Progenitor cell of endocrine pancreas (in vitro differentiated cells): ENCODE data around the gene WFDC9. TPM values are rescaled to one million over a fixed set of nuclear protein-coding genes. Genes with fewer than 3 reads are reported as not detected.
"Not testable (repeated sequence)": the region's sequence is repeated elsewhere in the genome, so short reads cannot be mapped to it uniquely, and the experiment has no call there.

Experiments used
- DNase-seq: peaks from one replicate; pipeline ENCODE4 v3.0.0; 2021; ENCODE audit warnings: low spot score; ENCODE audit not compliant: unreplicated experiment
- H3K27ac Mint-ChIP-seq: 2 replicates; pipeline ENCODE4 v1.8.0; 2021; ENCODE audit warnings: mild to moderate bottlenecking, moderate library complexity, mixed read lengths
- H3K27me3 Mint-ChIP-seq: 2 replicates; pipeline ENCODE4 v1.8.0; 2021; ENCODE audit warnings: mixed read lengths
- H3K36me3 Mint-ChIP-seq: 2 replicates; pipeline ENCODE4 v1.8.0; 2022; ENCODE audit warnings: mixed read lengths; ENCODE audit not compliant: insufficient read depth
- H3K4me1 Mint-ChIP-seq: 2 replicates; pipeline ENCODE4 v1.8.0; 2021; ENCODE audit warnings: low read depth, mixed read lengths
- H3K4me3 Mint-ChIP-seq: 2 replicates; pipeline ENCODE4 v1.8.0; 2021; ENCODE audit warnings: low read depth, mild to moderate bottlenecking, moderate library complexity, mixed read lengths
- H3K9me3 Mint-ChIP-seq: 2 replicates; pipeline ENCODE4 v1.8.0; 2021; ENCODE audit warnings: low read depth, mixed read lengths
- total RNA-seq: library from RNA; stranded (reverse); gene quantifications from 2 replicates; pipeline ENCODE4 v1.2.1, GENCODE V29; 2021
- TF ChIP-seq, protein P1 (sequence below): fragments of 200-600 bp; sonication (generic); IDR thresholded peaks from one replicate; pipeline ENCODE4 v1.5.0; 2021; ENCODE audit warnings: antibody characterized with exemption, mild to moderate bottlenecking; ENCODE audit not compliant: unreplicated experiment

Gene WFDC9
- total RNA-seq, 1 donor from 2014 or later, result not detected

DNA sequence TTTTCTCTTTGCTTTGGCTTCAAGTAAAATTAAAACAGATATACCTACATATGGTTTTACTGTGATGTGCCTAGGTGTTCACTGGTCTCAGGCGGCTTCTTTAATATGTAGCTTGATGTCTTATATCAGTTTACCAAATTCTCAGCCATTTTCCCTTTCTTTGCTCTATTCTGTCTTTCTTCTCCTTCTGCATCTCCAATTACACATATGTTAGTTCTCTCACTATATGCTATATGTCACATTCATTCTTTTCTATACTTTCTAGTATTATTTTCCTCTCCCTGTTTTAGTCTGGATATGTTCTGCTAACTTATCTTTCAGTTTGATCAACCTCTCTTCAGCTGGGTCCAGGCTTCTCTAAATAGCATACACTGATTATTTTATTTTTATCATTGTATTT is 37.6 kb downstream of the WFDC9 start:
- TF ChIP-seq, protein P1, sequence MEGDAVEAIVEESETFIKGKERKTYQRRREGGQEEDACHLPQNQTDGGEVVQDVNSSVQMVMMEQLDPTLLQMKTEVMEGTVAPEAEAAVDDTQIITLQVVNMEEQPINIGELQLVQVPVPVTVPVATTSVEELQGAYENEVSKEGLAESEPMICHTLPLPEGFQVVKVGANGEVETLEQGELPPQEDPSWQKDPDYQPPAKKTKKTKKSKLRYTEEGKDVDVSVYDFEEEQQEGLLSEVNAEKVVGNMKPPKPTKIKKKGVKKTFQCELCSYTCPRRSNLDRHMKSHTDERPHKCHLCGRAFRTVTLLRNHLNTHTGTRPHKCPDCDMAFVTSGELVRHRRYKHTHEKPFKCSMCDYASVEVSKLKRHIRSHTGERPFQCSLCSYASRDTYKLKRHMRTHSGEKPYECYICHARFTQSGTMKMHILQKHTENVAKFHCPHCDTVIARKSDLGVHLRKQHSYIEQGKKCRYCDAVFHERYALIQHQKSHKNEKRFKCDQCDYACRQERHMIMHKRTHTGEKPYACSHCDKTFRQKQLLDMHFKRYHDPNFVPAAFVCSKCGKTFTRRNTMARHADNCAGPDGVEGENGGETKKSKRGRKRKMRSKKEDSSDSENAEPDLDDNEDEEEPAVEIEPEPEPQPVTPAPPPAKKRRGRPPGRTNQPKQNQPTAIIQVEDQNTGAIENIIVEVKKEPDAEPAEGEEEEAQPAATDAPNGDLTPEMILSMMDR, result no peak
- no peaks in the 10 kb centered on the region for H3K4me1 Mint-ChIP-seq
- H3K4me3 Mint-ChIP-seq, result no peak overlapping the region
- no peak overlapping the region for H3K27ac Mint-ChIP-seq
- no peak for DNase-seq
- no peaks in the 10 kb centered on the region for H3K36me3 Mint-ChIP-seq
- H3K9me3 Mint-ChIP-seq, result peaks cover 12% of the 10 kb centered on the region
- H3K27me3 Mint-ChIP-seq, result peaks cover 22% of the 10 kb centered on the region

- peaks cover 23% of the 10 kb centered on the region for H3K27me3 Mint-ChIP-seq
- DNase-seq, result no peak
- no peak overlapping the region for H3K4me3 Mint-ChIP-seq
- H3K36me3 Mint-ChIP-seq, result no peaks in the 10 kb centered on the region
- TF ChIP-seq, protein P1, result peak; percentile 64
- no peaks in the 10 kb centered on the region for H3K4me1 Mint-ChIP-seq
- no peak overlapping the region for H3K27ac Mint-ChIP-seq
- peaks cover 12% of the 10 kb centered on the region for H3K9me3 Mint-ChIP-seq
Observed at GRCh38 chr20:45592574-45593189, 38.4 kb downstream of the WFDC9 start.

GRCh38 chr20:45589725-45590124 is 41.4 kb downstream of the WFDC9 start:
- no peak for DNase-seq
- peaks cover 21% of the 10 kb centered on the region for H3K27me3 Mint-ChIP-seq
- H3K4me3 Mint-ChIP-seq, result no peak overlapping the region
- no peaks in the 10 kb centered on the region for H3K4me1 Mint-ChIP-seq
- H3K36me3 Mint-ChIP-seq, result no peaks in the 10 kb centered on the region
- no peak overlapping the region for H3K27ac Mint-ChIP-seq
- H3K9me3 Mint-ChIP-seq, result peaks cover 12% of the 10 kb centered on the region
- TF ChIP-seq, protein P1, result no peak

DNA sequence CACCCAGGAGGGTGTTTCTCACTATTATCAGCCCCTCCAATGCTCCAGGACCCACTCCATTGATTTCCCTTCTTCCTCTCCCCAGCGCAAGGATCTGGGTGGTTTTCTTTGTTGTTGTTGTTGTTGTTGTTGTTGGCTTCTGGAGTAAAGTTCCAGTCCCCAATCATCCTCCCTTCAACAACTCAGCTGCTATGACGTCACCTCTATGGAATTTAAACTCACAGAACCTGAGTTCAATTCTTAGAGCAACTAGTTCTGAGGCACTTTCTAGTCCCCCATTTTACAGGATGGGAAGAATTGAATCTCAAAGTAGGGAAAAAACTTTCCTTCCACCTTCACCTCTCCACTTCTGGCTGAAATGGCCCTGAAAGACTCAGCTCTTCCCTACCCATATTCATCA is 42.3 kb downstream of the WFDC9 start:
- H3K36me3 Mint-ChIP-seq, result no peaks in the 10 kb centered on the region
- no peak overlapping the region for H3K27ac Mint-ChIP-seq
- TF ChIP-seq, protein P1, result no peak
- no peaks in the 10 kb centered on the region for H3K4me1 Mint-ChIP-seq
- DNase-seq, result no peak
- peaks cover 12% of the 10 kb centered on the region for H3K9me3 Mint-ChIP-seq
- H3K4me3 Mint-ChIP-seq, result no peak overlapping the region
- peaks cover 18% of the 10 kb centered on the region for H3K27me3 Mint-ChIP-seq

DNA sequence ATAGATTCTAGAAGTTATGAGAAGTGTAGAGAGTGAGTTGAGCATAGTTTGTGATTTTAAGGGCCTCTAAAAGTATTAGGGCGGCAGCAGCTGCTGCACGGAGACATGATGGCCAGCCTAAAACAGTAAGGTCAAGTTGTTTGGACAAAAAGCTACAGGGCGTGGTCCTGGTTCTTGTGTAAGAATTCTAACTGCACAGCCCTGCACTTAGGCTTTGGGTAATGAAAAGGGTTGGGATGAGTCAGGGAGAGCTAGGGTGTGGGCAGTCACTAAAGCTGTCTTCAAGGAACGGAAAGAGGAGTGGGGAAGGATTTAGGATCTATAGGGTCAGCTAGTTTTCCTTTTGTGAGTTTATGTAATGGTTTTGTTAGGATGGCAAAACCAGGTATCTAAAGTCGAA is 45.1 kb downstream of the WFDC9 start:
- DNase-seq, H3K4me3 Mint-ChIP-seq, H3K4me1 Mint-ChIP-seq, H3K27ac Mint-ChIP-seq, H3K9me3 Mint-ChIP-seq, H3K36me3 Mint-ChIP-seq: not testable (repeated sequence)
- H3K27me3 Mint-ChIP-seq, result peaks cover 24% of the 10 kb centered on the region

GRCh38 chr20:45584294-45584693 is 46.8 kb downstream of the WFDC9 start:
- not testable (repeated sequence) for H3K4me1 Mint-ChIP-seq, H3K4me3 Mint-ChIP-seq, H3K9me3 Mint-ChIP-seq, H3K36me3 Mint-ChIP-seq, H3K27ac Mint-ChIP-seq, DNase-seq
- peaks cover 24% of the 10 kb centered on the region for H3K27me3 Mint-ChIP-seq
